SK-N-SH treated with all-trans-retinoic acid at 6 μM for 48 hours (cell line): ENCODE results near the gene HSPA12A.

Source experiments
- ATAC-seq: fragments of 200-7000 bp; cut with Tn5 transposase; 3 replicates; pipeline ENCODE4 v1.9.1; 2020; ENCODE audit warnings: mild to moderate bottlenecking, moderate library complexity
- ARNTL ChIP-seq: fragments of 450-650 bp; formaldehyde crosslinking; IDR thresholded peaks from 2 replicates; pipeline ENCODE4 v1.5.0; 2020; ENCODE audit warnings: low read depth, mild to moderate bottlenecking, moderate library complexity, borderline replicate concordance
- BACH2 ChIP-seq: fragments of 250-450 bp; sonication (Bioruptor Pico); IDR thresholded peaks from 2 replicates; pipeline ENCODE4 v1.9.0; 2021; ENCODE audit warnings: mild to moderate bottlenecking, borderline replicate concordance
- CSDC2 ChIP-seq: fragments of 250-450 bp; sonication (Bioruptor Pico); IDR thresholded peaks from 2 replicates; pipeline ENCODE4 v1.5.0; 2020; ENCODE audit warnings: mild to moderate bottlenecking, moderate library complexity
- ESRRG ChIP-seq: fragments of 250-450 bp; sonication (Bioruptor Pico); IDR thresholded peaks from 2 replicates; pipeline ENCODE4 v1.6.1; 2021; ENCODE audit warnings: mild to moderate bottlenecking
- GLIS3 ChIP-seq: fragments of 250-450 bp; sonication (Bioruptor Pico); IDR thresholded peaks from 2 replicates; pipeline ENCODE4 v1.5.0; 2020; ENCODE audit warnings: mild to moderate bottlenecking, moderate library complexity
- ISL1 ChIP-seq: fragments of 250-450 bp; sonication (Bioruptor Pico); IDR thresholded peaks from 2 replicates; pipeline ENCODE4 v2.1.2; 2022; ENCODE audit warnings: mild to moderate bottlenecking, moderate library complexity
- PPARA ChIP-seq: fragments of 250-450 bp; sonication (Bioruptor Pico); IDR thresholded peaks from 2 replicates; pipeline ENCODE4 v1.5.0; 2020; ENCODE audit warnings: mild to moderate bottlenecking, borderline replicate concordance
- RARB ChIP-seq: fragments of 250-450 bp; sonication (Bioruptor Pico); IDR thresholded peaks from 2 replicates; pipeline ENCODE4 v1.8.0; 2021; ENCODE audit warnings: mild to moderate bottlenecking, moderate library complexity
- SNAI2 ChIP-seq: fragments of 250-450 bp; sonication (Bioruptor Pico); IDR thresholded peaks from 2 replicates; pipeline ENCODE4 v1.5.0; 2020; ENCODE audit warnings: mild to moderate bottlenecking, moderate library complexity
- TCF4 ChIP-seq: fragments of 250-450 bp; sonication (Bioruptor Pico); IDR thresholded peaks from 2 replicates; pipeline ENCODE4 v1.8.0; 2021; ENCODE audit warnings: mild to moderate bottlenecking, moderate library complexity, borderline replicate concordance
- TOX ChIP-seq: fragments of 250-450 bp; sonication (Bioruptor Pico); IDR thresholded peaks from 2 replicates; pipeline ENCODE4 v1.8.0; 2021; ENCODE audit warnings: mild to moderate bottlenecking, moderate library complexity, borderline replicate concordance
- ZC3H10 ChIP-seq: fragments of 250-450 bp; sonication (Bioruptor Pico); IDR thresholded peaks from 2 replicates; pipeline ENCODE4 v1.5.1; 2021; ENCODE audit warnings: mild to moderate bottlenecking, moderate library complexity
- ZFP3 ChIP-seq: fragments of 250-450 bp; sonication (Bioruptor Pico); IDR thresholded peaks from 2 replicates; pipeline ENCODE4 v1.5.0; 2020; ENCODE audit warnings: mild to moderate bottlenecking, moderate library complexity
- ZFP30 ChIP-seq: fragments of 450-650 bp; formaldehyde crosslinking; IDR thresholded peaks from 2 replicates; pipeline ENCODE4 v1.5.0; 2022; ENCODE audit warnings: mild to moderate bottlenecking, moderate library complexity
- ZNF565 ChIP-seq: fragments of 450-650 bp; formaldehyde crosslinking; conservative IDR thresholded peaks from 2 replicates; pipeline ENCODE4 v1.5.0; 2020; ENCODE audit warnings: low read depth, mild to moderate bottlenecking, moderate library complexity
- ZNF70 ChIP-seq: fragments of 450-650 bp; formaldehyde crosslinking; IDR thresholded peaks from 2 replicates; pipeline ENCODE4 v1.5.0; 2020; ENCODE audit warnings: mild to moderate bottlenecking, moderate library complexity
- ZNF8 ChIP-seq: fragments of 450-650 bp; formaldehyde crosslinking; IDR thresholded peaks from 2 replicates; pipeline ENCODE4 v1.5.0; 2020; ENCODE audit warnings: mild to moderate bottlenecking, moderate library complexity
- TF ChIP-seq, protein P1 (sequence below): fragments of 250-450 bp; sonication (Bioruptor Pico); IDR thresholded peaks from 2 replicates; pipeline ENCODE4 v1.5.1; 2020; ENCODE audit warnings: low read depth, mild to moderate bottlenecking, moderate library complexity
- TF ChIP-seq, protein P2 (sequence below): fragments of 250-450 bp; sonication (Bioruptor Pico); IDR thresholded peaks from 2 replicates; pipeline ENCODE4 v1.5.1; 2021; ENCODE audit warnings: mild to moderate bottlenecking, moderate library complexity
- TF ChIP-seq, protein P3 (sequence below): fragments of 250-450 bp; sonication (Bioruptor Pico); IDR thresholded peaks from 2 replicates; pipeline ENCODE4 v1.8.0; 2021; ENCODE audit warnings: low read depth, mild to moderate bottlenecking, moderate library complexity, borderline replicate concordance
- TF ChIP-seq, protein P4 (sequence below): fragments of 250-450 bp; sonication (Bioruptor Pico); IDR thresholded peaks from 2 replicates; pipeline ENCODE4 v1.5.0; 2020; ENCODE audit warnings: mild to moderate bottlenecking, moderate library complexity

Gene HSPA12A

DNA sequence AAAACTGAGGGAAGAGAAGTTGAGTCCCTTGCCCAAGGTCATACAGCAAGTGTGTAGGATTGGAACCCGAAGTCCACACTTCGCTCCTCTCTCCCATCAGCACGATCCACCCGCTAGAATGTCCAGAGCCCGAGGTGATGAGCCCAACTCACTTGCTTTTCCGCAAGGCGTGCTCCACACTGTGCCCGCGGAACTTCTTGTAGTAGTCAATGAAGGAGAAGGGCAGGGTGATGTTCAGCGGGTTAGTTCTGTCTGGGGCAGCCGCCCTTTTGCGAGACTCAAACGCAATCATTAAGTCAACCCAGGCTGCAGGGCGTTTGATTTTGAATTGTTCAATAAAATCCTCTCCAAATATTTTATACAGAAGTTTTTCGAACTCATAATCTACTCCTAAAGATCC, 63.0 kb downstream of the HSPA12A start:
- TF ChIP-seq SNAI2 (CRISPR knock-in tag): no peak
- no peak for TF ChIP-seq TCF4 (CRISPR knock-in tag)
- no peak for TF ChIP-seq ZFP30 (CRISPR knock-in tag)
- TF ChIP-seq ZC3H10: no peak
- no peak for TF ChIP-seq ZNF70
- TF ChIP-seq, protein P1, sequence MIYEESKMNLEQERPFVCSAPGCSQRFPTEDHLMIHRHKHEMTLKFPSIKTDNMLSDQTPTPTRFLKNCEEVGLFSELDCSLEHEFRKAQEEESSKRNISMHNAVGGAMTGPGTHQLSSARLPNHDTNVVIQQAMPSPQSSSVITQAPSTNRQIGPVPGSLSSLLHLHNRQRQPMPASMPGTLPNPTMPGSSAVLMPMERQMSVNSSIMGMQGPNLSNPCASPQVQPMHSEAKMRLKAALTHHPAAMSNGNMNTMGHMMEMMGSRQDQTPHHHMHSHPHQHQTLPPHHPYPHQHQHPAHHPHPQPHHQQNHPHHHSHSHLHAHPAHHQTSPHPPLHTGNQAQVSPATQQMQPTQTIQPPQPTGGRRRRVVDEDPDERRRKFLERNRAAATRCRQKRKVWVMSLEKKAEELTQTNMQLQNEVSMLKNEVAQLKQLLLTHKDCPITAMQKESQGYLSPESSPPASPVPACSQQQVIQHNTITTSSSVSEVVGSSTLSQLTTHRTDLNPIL (CRISPR knock-in tag): no peak
- no peak for TF ChIP-seq CSDC2 (CRISPR knock-in tag)
- TF ChIP-seq, protein P2, sequence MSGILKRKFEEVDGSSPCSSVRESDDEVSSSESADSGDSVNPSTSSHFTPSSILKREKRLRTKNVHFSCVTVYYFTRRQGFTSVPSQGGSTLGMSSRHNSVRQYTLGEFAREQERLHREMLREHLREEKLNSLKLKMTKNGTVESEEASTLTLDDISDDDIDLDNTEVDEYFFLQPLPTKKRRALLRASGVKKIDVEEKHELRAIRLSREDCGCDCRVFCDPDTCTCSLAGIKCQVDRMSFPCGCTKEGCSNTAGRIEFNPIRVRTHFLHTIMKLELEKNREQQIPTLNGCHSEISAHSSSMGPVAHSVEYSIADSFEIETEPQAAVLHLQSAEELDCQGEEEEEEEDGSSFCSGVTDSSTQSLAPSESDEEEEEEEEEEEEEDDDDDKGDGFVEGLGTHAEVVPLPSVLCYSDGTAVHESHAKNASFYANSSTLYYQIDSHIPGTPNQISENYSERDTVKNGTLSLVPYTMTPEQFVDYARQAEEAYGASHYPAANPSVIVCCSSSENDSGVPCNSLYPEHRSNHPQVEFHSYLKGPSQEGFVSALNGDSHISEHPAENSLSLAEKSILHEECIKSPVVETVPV (CRISPR knock-in tag): no peak
- no peak for TF ChIP-seq PPARA (CRISPR knock-in tag)

DNA sequence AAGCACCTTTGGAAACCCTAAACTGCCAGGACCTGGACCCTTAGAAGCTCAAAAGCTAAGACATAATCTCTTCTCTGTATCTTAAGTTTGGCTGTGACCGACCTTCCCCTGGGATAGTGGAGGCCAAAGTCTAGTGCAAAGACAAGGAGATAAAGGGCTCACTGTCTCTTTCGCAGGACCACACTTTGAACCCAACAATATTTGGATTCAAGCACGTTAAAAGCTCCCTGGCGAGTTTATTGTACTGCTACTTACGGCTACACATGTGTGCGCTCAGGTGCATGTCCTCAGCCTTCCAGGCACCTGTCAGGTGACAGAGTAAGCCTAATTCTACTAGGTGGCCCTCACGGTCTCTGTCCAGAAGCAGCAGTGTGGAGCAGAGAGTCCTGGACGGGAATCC, 65.7 kb downstream of the HSPA12A start:
- ATAC-seq: no peak
- no peak for TF ChIP-seq ESRRG (CRISPR knock-in tag)
- no peak for TF ChIP-seq RARB (CRISPR knock-in tag)
- no peak for TF ChIP-seq ZFP30 (CRISPR knock-in tag)
- no peak for TF ChIP-seq GLIS3
- TF ChIP-seq ARNTL (CRISPR knock-in tag): no peak
- TF ChIP-seq, protein P1 (CRISPR knock-in tag): no peak
- no peak for TF ChIP-seq TCF4 (CRISPR knock-in tag)
- no peak for TF ChIP-seq PPARA (CRISPR knock-in tag)
- TF ChIP-seq CSDC2 (CRISPR knock-in tag): no peak
- TF ChIP-seq ZNF8 (CRISPR knock-in tag): no peak
- TF ChIP-seq, protein P3, sequence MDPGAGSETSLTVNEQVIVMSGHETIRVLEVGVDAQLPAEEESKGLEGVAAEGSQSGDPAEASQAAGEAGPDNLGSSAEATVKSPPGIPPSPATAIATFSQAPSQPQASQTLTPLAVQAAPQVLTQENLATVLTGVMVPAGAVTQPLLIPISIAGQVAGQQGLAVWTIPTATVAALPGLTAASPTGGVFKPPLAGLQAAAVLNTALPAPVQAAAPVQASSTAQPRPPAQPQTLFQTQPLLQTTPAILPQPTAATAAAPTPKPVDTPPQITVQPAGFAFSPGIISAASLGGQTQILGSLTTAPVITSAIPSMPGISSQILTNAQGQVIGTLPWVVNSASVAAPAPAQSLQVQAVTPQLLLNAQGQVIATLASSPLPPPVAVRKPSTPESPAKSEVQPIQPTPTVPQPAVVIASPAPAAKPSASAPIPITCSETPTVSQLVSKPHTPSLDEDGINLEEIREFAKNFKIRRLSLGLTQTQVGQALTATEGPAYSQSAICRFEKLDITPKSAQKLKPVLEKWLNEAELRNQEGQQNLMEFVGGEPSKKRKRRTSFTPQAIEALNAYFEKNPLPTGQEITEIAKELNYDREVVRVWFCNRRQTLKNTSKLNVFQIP (CRISPR knock-in tag): no peak
- no peak for TF ChIP-seq TOX (CRISPR knock-in tag)
- TF ChIP-seq ZNF70: no peak
- TF ChIP-seq BACH2 (CRISPR knock-in tag): no peak
- no peak for TF ChIP-seq ISL1 (CRISPR knock-in tag)
- TF ChIP-seq ZFP3 (CRISPR knock-in tag): no peak
- TF ChIP-seq, protein P4, sequence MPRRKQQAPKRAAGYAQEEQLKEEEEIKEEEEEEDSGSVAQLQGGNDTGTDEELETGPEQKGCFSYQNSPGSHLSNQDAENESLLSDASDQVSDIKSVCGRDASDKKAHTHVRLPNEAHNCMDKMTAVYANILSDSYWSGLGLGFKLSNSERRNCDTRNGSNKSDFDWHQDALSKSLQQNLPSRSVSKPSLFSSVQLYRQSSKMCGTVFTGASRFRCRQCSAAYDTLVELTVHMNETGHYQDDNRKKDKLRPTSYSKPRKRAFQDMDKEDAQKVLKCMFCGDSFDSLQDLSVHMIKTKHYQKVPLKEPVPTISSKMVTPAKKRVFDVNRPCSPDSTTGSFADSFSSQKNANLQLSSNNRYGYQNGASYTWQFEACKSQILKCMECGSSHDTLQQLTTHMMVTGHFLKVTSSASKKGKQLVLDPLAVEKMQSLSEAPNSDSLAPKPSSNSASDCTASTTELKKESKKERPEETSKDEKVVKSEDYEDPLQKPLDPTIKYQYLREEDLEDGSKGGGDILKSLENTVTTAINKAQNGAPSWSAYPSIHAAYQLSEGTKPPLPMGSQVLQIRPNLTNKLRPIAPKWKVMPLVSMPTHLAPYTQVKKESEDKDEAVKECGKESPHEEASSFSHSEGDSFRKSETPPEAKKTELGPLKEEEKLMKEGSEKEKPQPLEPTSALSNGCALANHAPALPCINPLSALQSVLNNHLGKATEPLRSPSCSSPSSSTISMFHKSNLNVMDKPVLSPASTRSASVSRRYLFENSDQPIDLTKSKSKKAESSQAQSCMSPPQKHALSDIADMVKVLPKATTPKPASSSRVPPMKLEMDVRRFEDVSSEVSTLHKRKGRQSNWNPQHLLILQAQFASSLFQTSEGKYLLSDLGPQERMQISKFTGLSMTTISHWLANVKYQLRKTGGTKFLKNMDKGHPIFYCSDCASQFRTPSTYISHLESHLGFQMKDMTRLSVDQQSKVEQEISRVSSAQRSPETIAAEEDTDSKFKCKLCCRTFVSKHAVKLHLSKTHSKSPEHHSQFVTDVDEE: no peak

More for the DNA sequence above, 63.0 kb downstream of the HSPA12A start:
- ATAC-seq: no peak

DNA sequence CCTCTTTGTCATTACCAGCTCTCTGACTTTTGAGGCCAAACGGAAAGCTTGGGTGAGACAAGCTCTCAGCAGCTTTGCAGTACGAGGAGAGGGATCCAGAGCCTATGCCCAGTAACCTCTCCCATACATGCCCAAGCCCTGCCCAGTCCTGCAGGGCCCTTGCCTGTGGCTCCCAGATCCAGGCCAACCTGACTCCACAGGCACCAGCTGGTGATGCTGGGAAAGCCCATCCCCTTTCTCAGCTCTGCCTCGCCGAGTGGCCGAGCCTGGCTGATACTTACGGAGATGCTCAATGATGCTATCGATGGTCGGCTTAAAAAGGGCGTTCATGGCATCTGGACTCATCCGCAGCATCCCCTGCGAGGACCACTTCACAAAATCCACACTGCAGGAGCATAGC, 66.2 kb downstream of the HSPA12A start:
- no peak for TF ChIP-seq ZNF70
- TF ChIP-seq TCF4 (CRISPR knock-in tag): no peak
- TF ChIP-seq ZNF565 (CRISPR knock-in tag): no peak
- no peak for TF ChIP-seq CSDC2 (CRISPR knock-in tag)
- ATAC-seq: no peak
